ENCODE results near the gene TMEM120B.
"Not testable (repeated sequence)": the region's sequence is repeated elsewhere in the genome, so short reads cannot be mapped to it uniquely, and the experiment has no call there.

Gene TMEM120B

DNA sequence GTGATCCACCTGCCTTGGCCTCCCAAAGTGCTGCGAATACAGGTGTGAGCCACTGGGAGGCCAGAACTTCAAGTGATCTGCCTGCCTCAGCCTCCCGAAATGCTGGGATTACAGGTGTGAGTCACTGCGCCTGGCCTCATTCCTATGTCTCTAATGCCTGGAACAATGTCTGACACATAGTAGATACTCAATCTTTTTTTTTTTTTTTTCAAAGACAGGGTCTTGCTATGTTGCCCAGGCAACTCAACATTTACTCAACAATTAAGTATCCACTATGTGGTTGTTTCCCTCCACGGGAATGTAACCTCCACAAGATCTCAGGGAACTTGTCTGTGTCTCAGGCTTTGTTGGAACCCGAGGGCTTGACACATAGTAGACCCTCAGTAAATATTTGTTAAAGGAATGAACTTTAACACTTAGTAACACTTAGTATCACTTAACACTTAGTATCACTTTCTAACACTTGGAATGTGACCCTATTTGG, 3.0 kb upstream of the TMEM120B start:
- peak; percentile 5 for TF ChIP-seq CTCF (conservative IDR thresholded peaks at IDR 0.05; ENCODE audit: control insufficient read depth, insufficient read depth, low read depth, low read length)
- H3K4me3 ChIP-seq (ENCODE audit: control insufficient read depth, low read depth, low read length) = no peak overlapping the region
- peak; percentile 83 for DNase-seq (ENCODE audit: low read depth)

- DNase-seq (ENCODE audit: low read depth) = peak; percentile 29
- TF ChIP-seq CTCF (conservative IDR thresholded peaks at IDR 0.05; ENCODE audit: control insufficient read depth, insufficient read depth, low read depth, low read length) = no peak
- peak overlapping the region; percentile 53 for H3K4me3 ChIP-seq (ENCODE audit: control insufficient read depth, low read depth, low read length)
These were observed 977 bp upstream of the TMEM120B start for GRCh38 chr12:121711361-121712189.

DNA sequence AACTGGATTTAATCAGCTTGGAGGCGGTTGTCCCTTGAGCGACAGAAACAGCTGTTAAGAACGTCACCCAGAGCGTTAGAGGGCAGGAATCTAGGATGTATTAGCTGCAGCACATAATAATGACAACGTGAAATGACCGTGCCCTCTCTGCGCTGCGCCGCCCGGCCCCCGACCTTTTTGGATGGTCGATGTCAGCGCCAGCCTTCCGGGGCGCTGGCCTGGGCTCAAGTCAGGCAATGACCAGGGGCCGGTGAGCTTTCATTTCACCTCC, 427 bp upstream of the TMEM120B start:
- peak overlapping the region; percentile 53 for H3K4me3 ChIP-seq (ENCODE audit: control insufficient read depth, low read depth, low read length)
- no peak for TF ChIP-seq CTCF (conservative IDR thresholded peaks at IDR 0.05; ENCODE audit: control insufficient read depth, insufficient read depth, low read depth, low read length)
- DNase-seq (ENCODE audit: low read depth) = peak; percentile 30

GRCh38 chr12:121713257-121713777, 765 bp downstream of the TMEM120B start:
- peak overlapping the region; percentile 82 for H3K4me3 ChIP-seq (ENCODE audit: control insufficient read depth, low read depth, low read length)
- TF ChIP-seq CTCF (conservative IDR thresholded peaks at IDR 0.05; ENCODE audit: control insufficient read depth, insufficient read depth, low read depth, low read length) = no peak
- peak; percentile 25 for DNase-seq (ENCODE audit: low read depth)

DNA sequence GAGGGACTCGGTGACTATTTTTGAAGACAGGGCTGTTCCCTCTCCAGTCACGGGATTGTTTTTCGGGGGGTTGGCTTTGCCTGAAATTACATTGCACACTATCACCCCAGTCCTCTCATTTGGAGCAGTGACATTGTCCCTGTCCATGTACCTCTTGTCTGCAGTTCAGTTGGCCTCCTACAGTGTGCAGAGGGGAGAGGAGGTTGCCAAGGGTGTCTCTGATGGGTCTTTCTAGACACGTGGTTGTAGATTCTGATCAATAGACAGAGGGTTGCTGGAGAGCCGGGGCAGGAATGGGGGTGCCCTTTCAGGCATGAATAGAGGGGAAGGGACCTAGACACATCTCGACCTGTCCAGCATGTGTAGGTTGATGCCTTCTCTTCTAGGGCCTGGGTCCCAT, 1.2 kb downstream of the TMEM120B start:
- TF ChIP-seq CTCF (conservative IDR thresholded peaks at IDR 0.05; ENCODE audit: control insufficient read depth, insufficient read depth, low read depth, low read length) = no peak
- DNase-seq (ENCODE audit: low read depth) = no peak
- peak overlapping the region; percentile 82 for H3K4me3 ChIP-seq (ENCODE audit: control insufficient read depth, low read depth, low read length)

DNA sequence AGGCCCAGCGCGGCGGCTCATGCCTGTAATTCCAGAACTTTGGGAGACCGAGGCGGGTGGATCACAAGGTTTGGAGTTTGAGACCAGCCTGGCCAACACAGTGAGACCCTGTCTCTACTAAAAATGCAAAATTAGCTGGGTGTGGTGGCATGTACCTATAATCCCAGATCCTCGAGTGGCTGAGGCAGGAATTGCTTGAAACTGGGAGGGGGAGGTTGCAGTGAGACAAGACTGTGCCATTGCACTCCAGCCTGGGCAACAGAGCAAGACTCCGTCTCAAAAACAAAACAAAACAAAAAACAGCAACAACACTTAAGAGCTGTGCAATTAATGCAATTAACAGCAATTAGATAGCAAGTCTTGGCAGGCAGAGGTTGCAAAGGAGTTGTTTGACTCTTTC, 2.5 kb downstream of the TMEM120B start:
- H3K4me3 ChIP-seq (ENCODE audit: control insufficient read depth, low read depth, low read length); DNase-seq (ENCODE audit: low read depth): not testable (repeated sequence)

DNA sequence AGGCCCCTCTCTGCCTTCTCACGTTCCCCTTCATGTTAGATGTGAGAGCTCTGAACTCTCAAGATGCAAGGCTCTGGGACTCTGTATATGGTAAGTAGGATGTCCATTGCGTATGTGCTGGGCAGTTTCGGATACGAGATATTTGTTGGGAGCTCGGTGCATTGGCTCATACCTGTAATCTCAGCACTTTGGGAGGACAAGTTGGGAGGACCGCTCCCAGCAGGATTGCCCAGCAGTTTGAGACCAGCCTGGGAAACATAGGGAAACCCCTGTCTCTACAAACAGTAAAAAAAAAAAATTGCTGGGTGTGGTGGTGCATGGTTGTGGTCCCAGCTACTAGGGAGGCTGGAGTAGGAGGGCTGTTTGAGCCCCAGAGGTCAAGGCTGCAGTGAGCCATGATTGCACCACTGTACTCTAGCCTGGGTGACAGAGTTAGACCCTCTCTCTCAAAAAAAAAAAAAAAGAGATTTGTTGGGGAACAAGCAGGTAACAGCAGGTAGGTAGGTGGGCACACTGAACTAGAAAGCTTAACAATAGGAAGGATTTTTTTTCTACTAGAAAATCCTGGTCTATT, 3.4 kb downstream of the TMEM120B start:
- TF ChIP-seq CTCF (conservative IDR thresholded peaks at IDR 0.05; ENCODE audit: control insufficient read depth, insufficient read depth, low read depth, low read length) = no peak
- H3K4me3 ChIP-seq (ENCODE audit: control insufficient read depth, low read depth, low read length) = no peak overlapping the region
- no peak for DNase-seq (ENCODE audit: low read depth)
